HCT116 (cell line): ENCODE data around the gene ARFGEF3.

Experiments used
- EZH2phosphoT487 ChIP-seq: fragments of 200-600 bp; IDR thresholded peaks from 2 replicates; pipeline ENCODE4 v1.6.1; 2018; ENCODE audit warnings: antibody characterized with exemption, borderline replicate concordance
- POLR2A ChIP-seq: IDR thresholded peaks from 2 replicates; pipeline ENCODE4 v1.7.0; 2011; ENCODE audit warnings: borderline replicate concordance; ENCODE audit not compliant: insufficient read depth, insufficient read length; ENCODE audit errors: extremely low read depth
- POLR2AphosphoS5 ChIP-seq: IDR thresholded peaks from 2 replicates; pipeline ENCODE4 v1.6.1; 2011; ENCODE audit warnings: mild to moderate bottlenecking, low read depth, low read length, moderate library complexity
- SP1 ChIP-seq: IDR thresholded peaks from 2 replicates; pipeline ENCODE4 v1.6.1; 2012; ENCODE audit warnings: low read depth
- YY1 ChIP-seq: IDR thresholded peaks from 2 replicates; pipeline ENCODE4 v1.6.1; 2011; ENCODE audit warnings: low read length, low read depth, moderate library complexity, mild to moderate bottlenecking; ENCODE audit not compliant: insufficient replicate concordance; ENCODE audit errors: extremely low read depth
- TF ChIP-seq, protein P1 (sequence below), 3 experiments: fragments of 200-600 bp in 1 of 3; sonication (generic) in 1 of 3; IDR thresholded peaks in 2 of 3; conservative IDR thresholded peaks in 1 of 3; 2 replicates each; pipeline ENCODE4 v1.5.1; 2012 to 2017; ENCODE audit warnings: low read depth in 2 of 3, low read length in 2 of 3, antibody characterized with exemption in 1 of 3, borderline replicate concordance in 1 of 3, control low read depth in 1 of 3, mild to moderate bottlenecking in 1 of 3, mixed read lengths in 1 of 3, mixed run types in 1 of 3, moderate library complexity in 1 of 3; ENCODE audit not compliant: insufficient read depth in 1 of 3

- TF ChIP-seq, protein P1, sequence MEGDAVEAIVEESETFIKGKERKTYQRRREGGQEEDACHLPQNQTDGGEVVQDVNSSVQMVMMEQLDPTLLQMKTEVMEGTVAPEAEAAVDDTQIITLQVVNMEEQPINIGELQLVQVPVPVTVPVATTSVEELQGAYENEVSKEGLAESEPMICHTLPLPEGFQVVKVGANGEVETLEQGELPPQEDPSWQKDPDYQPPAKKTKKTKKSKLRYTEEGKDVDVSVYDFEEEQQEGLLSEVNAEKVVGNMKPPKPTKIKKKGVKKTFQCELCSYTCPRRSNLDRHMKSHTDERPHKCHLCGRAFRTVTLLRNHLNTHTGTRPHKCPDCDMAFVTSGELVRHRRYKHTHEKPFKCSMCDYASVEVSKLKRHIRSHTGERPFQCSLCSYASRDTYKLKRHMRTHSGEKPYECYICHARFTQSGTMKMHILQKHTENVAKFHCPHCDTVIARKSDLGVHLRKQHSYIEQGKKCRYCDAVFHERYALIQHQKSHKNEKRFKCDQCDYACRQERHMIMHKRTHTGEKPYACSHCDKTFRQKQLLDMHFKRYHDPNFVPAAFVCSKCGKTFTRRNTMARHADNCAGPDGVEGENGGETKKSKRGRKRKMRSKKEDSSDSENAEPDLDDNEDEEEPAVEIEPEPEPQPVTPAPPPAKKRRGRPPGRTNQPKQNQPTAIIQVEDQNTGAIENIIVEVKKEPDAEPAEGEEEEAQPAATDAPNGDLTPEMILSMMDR (IDR thresholded peaks at IDR 0.05 in 2 of 3, conservative IDR thresholded peaks at IDR 0.05 in 1 of 3; ENCODE audit: borderline replicate concordance in 1 of 3, insufficient read depth in 1 of 3, low read depth in 2 of 3, low read length in 2 of 3), result no peak
- TF ChIP-seq POLR2A (no peak), YY1 (no peak), EZH2phosphoT487 (no peak), POLR2AphosphoS5 (no peak), SP1 (no peak)
Measured at GRCh38 chr6:138204792-138205384, 43.1 kb downstream of the ARFGEF3 start.
